ENCODE data around the gene RO60. TPM values are rescaled to one million over a fixed set of nuclear protein-coding genes. Genes with fewer than 3 reads are reported as not detected.
A peak's percentile ranks its signal among the peaks of the same experiment; 100 is the strongest.

Gene RO60
- total and polyA plus RNA-seq, 2 of the 13 experiments (the other 11 are each of a cell fraction or from before 2014, with no cell fraction given) = 20.3 to 53.7 TPM

- TF ChIP-seq TSC22D2 (CRISPR knock-in tag; IDR thresholded peaks at IDR 0.05; ENCODE audit: borderline replicate concordance) = no peak; the same call in 1 of the 2 replicates
- TF ChIP-seq CCDC6 (CRISPR knock-in tag; IDR thresholded peaks at IDR 0.05) = peak; percentile 97
- TF ChIP-seq HOMEZ (CRISPR knock-in tag; IDR thresholded peaks at IDR 0.05; ENCODE audit: low read depth) = peak; percentile 98
- TF ChIP-seq ZHX1 (CRISPR knock-in tag; IDR thresholded peaks at IDR 0.05; ENCODE audit: low read depth) = peak; percentile 93
- peak; percentile 71; the same call in 1 of the 2 replicates for TF ChIP-seq ZNF841 (CRISPR knock-in tag; IDR thresholded peaks at IDR 0.05; ENCODE audit: borderline replicate concordance)
- peak; percentile 46; the same call in 1 of the 2 replicates for TF ChIP-seq ZNF556 (CRISPR knock-in tag; IDR thresholded peaks at IDR 0.05; ENCODE audit: borderline replicate concordance)
- peak; percentile 98 for TF ChIP-seq ZNF335 (CRISPR knock-in tag; IDR thresholded peaks at IDR 0.05)
- 0 out of 2 replicates have a peak, but pooled peaks have one; percentile 52 for TF ChIP-seq REXO4 (CRISPR knock-in tag; IDR thresholded peaks at IDR 0.05; ENCODE audit: borderline replicate concordance)
- no peak; the same call in none of the 2 replicates for TF ChIP-seq SNAPC2 (CRISPR knock-in tag; IDR thresholded peaks at IDR 0.05)
- TF ChIP-seq DZIP1 (CRISPR knock-in tag; IDR thresholded peaks at IDR 0.05) = peak; percentile 96
- peak; percentile 78 for TF ChIP-seq NCOA2 (CRISPR knock-in tag; IDR thresholded peaks at IDR 0.05)
- peak; percentile 48 for TF ChIP-seq ZIK1 (CRISPR knock-in tag; IDR thresholded peaks at IDR 0.05; ENCODE audit: borderline replicate concordance, low read depth)
- peak; percentile 95 for TF ChIP-seq THAP11 (CRISPR knock-in tag; IDR thresholded peaks at IDR 0.05)
- TF ChIP-seq PAX8 (CRISPR knock-in tag; IDR thresholded peaks at IDR 0.05; ENCODE audit: borderline replicate concordance) = 0 out of 2 replicates have a peak, but pooled peaks have one; percentile 14
- TF ChIP-seq ZNF513 (CRISPR knock-in tag; conservative IDR thresholded peaks at IDR 0.05) = no peak
- no peak for TF ChIP-seq KDM6A (CRISPR knock-in tag; IDR thresholded peaks at IDR 0.05; ENCODE audit: low read depth)
- TF ChIP-seq RBM39 (IDR thresholded peaks at IDR 0.05; ENCODE audit: low read depth, low read length, poor library complexity, severe bottlenecking) = peak; percentile 98
- TF ChIP-seq ZNF510 (CRISPR knock-in tag; IDR thresholded peaks at IDR 0.05; ENCODE audit: low read depth) = peak; percentile 56
- no peak for TF ChIP-seq IKZF4 (CRISPR knock-in tag; IDR thresholded peaks at IDR 0.05; ENCODE audit: borderline replicate concordance, low read depth, not compliant biosample characterization)
Measured at GRCh38 chr1:193059282-193060114, at the start of gene RO60, which contains the start of gene UCHL5 (continued).

Data from HepG2 (cell line).